Measurements from ENCODE around the gene OTOGL. TPM values are rescaled to one million over a fixed set of nuclear protein-coding genes. Genes with fewer than 3 reads are reported as not detected.

OTOGL gene
- total RNA-seq, 2 donors from 2014 or later: 0.24 to 0.46 TPM

DNA sequence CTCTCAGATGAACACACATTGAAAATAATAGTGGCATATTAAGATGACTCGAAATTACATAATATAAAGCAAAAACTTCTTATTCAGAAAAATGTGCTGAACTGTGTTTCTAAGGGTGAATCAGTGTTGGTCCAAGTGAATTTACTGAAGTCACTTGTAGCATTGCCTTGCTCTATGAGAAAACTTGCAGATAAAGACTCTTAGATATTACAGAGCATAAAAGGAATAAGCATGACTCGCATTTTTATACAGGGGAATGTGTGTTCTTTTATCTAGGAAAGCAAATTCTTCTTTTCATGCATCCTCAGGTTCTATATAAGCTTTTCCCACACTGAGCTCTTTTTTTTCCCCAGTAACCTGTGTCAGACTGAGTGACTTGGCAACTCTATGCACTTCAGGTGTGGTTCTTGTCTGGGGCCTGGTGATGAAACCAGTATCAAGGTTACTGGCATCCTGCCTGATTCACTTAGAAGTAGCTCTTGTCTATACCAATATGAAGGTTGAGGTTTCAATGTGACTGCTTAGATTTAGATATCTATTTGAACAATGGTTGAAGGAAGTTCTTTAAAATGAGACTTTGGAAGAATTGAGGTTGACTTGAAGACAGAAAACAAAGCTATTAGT lies 76.1 kb downstream of the OTOGL start:
- DNase-seq (ENCODE audit: low spot score): no peak
- intact Hi-C loops (cut with DNase I): no loop called here

DNA sequence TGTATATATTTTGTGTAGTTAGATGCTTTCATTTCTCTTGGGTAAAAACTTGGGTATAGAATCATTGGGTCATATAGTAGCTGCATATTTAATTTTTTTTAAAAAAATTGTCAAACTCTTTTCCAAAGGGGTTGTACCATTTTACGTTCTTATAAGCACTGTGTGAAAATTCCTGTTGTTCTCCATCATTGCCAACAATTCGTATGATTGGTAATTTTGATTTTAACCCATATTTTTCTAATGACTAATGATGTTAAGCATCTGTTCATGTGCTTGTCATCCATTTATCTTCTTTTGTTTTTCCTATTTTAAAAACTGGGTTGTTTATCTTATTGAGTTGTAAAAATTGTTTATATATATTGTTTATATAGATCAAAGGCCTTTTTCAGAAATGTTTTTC lies 77.4 kb downstream of the OTOGL start:
- DNase-seq (ENCODE audit: low spot score): no peak
- intact Hi-C loops (cut with DNase I): no loop called here

DNA sequence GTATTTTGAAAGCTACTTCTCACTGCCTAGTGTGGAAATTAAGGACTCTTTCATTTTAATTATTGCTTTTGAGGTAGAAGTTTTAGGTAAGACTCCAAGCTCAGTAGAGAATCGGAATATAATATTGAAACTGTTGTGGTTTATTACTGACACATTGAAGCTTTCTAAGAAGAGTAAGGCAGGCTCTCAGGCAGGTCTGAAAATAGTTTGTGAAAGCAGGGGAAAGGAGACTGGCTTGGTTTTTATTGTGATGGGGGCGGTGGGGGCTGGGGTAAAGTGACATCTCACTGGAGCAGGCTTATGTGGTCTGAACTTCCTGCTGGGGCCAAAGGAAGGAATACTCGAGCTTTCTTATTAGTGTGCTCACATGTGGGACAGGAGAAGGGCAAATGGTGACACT lies 79.5 kb downstream of the OTOGL start:
- intact Hi-C loops (cut with DNase I): no loop called here
- no peak for DNase-seq (ENCODE audit: low spot score)

DNA sequence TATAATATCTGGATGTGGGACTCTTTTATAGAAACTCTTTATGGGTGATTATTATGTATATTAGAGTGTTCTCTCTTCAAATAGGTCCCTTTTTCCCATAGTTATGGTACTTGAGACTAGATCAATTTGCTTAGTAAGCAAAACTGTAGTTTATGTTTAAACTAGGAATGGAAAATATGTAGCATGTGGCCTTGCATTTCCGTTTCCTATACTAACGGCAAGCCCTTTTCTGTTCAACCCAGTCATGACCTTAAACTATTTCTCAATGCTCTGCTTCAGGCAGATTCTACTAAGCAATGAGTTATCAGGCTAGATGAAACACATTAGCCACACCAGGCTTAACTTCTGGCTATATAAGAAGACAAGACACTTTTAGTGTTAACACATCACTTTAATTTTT lies 84.6 kb downstream of the OTOGL start:
- intact Hi-C loops (cut with DNase I): loop anchor here in 1 of 2 donors (5.0 to 10.0 kb wide), 2 partner anchors 149 to 247 kb away; partner anchors contain the start of gene PPP1R12A

DNA sequence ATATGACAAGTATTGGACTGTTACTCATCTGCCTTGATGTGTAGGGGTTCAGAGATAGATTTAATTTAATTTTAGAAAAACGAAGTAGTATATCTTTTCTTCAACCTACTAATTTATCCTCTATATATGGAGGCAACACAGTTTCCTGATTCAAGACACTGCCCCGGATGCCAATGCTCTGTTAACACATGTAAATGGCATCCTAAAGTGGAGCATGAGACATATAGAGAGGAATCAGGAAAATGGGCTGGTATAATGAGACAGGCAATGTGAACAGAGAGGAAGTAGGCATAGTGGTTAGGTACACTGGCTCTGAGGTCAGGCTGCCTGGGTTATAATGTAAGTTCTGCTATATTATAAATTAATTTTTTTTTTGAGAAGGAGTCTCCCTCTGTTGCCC lies 85.6 kb downstream of the OTOGL start:
- no peak for DNase-seq (ENCODE audit: low spot score)
- intact Hi-C loops (cut with DNase I): loop anchor here in 1 of 2 donors (5.0 to 10.0 kb wide), 2 partner anchors 150 to 248 kb away; partner anchors contain the start of gene PPP1R12A

More for the DNA sequence above, 84.6 kb downstream of the OTOGL start:
- no peak for DNase-seq (ENCODE audit: low spot score)

DNA sequence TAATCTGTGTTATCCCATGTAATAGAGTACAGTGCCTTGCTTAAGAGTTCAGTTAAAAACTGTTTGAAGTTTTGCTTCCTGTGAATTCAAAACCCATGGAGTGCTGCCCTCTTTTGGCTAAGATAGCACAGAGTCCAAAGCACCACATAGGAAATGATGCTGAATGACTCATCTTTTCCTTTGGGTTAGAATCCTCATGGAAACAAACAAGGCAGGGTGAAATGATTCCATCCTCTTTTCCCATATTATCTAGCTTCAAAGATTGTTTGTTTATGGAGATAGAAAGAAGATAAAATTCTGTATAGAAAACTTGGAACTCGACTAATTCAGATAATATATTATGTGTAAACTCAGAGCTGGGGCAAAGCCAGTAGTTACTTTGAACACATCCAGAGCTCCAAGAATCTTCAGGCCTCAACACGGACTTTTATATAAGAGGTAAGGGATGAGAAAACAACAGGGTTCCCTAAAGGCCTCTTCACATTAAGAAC lies 87.4 kb downstream of the OTOGL start:
- intact Hi-C loops (cut with DNase I): loop anchor here in 1 of 2 donors (10.0 kb wide), 1 partner anchor 152 kb away; no protein-coding TSS in a partner anchor
- DNase-seq (ENCODE audit: low spot score): no peak

DNA sequence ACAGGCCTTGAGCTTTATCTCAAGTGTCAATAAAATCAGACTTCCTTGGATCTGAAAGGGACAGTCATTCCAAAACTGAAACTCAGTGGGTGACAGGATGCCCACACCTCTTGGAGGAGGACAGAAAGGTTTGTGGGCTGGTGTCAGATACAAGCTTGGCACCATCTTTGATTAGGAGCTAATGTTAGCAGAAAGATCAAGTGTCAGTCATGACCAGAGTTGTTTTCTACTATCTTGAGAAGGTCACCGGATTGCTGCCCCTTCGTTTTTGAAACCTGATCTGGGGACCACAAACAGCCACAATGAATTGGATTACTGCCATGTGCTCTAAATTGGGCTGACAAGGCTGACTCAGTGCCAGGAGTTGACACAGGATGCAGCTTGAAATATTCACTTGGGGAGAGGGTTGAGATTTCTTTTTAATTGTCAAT lies 88.3 kb downstream of the OTOGL start:
- DNase-seq (ENCODE audit: low spot score): no peak
- intact Hi-C loops (cut with DNase I): loop anchor here in 1 of 2 donors (10.0 kb wide), 1 partner anchor 153 kb away; no protein-coding TSS in a partner anchor

DNA sequence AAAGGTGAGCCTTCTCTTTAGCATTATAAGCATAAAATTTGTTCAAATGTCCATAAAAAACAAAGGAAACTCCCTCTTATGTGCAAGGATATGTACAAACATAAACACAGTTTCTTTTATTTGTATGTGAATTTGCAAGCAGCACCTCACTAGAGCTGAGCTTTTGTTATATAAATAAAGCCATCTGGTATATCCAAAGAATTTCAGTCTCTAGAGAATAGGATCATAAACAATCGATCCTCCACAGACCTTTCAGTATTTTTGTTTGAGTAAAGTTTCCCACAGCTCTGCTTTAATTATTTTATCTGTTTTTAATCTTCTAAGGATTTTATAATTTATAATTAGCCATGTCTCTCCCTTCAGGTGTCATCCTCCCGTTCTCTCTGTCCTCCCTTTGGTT lies 89.2 kb downstream of the OTOGL start:
- intact Hi-C loops (cut with DNase I): loop anchor here in 1 of 2 donors (10.0 kb wide), 1 partner anchor 154 kb away; no protein-coding TSS in a partner anchor
- no peak for DNase-seq (ENCODE audit: low spot score)

DNA sequence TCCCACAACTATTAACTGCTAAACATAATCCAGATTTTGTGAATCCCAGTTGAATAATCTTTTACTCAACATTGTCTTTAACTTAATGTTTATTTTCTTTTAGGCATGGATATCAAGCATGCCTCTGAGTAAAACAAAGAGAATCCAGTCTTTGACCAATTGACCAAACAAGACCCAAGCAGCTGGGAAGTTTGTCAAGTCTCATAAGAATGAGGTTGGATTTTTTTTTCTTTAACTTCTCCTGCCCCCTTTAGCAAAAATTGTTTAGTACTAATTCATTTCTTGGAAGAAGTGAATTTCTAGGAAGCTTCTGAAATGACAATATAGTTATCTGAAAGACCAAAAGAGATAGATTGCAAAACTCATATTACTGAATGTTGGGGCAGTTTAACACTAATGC lies 89.9 kb downstream of the OTOGL start:
- DNase-seq (ENCODE audit: low spot score): no peak
- intact Hi-C loops (cut with DNase I): loop anchor here in 1 of 2 donors (10.0 kb wide), 1 partner anchor 154 kb away; no protein-coding TSS in a partner anchor

DNA sequence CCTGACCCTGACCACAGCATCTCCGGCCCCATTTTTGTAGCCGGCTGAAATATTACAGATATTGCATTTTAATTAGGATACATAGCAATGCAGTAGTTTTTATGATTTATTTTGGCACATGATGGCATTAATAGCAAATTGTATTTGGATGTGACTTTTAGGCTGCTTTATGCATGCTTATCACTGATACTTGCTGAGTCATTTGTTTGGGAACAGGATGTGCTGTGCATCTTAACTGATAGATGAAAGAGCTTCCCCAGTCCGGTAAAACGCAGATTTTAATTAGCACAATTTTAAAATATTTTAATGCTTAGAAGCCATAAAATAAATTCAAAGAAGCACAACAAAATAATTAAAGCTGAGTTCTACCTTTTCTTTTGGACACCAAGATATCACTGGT lies 90.7 kb downstream of the OTOGL start:
- no peak for DNase-seq (ENCODE audit: low spot score)
- intact Hi-C loops (cut with DNase I): loop anchor here in 1 of 2 donors (5.0 kb wide), 1 partner anchor 82 kb away; no protein-coding TSS in a partner anchor

DNA sequence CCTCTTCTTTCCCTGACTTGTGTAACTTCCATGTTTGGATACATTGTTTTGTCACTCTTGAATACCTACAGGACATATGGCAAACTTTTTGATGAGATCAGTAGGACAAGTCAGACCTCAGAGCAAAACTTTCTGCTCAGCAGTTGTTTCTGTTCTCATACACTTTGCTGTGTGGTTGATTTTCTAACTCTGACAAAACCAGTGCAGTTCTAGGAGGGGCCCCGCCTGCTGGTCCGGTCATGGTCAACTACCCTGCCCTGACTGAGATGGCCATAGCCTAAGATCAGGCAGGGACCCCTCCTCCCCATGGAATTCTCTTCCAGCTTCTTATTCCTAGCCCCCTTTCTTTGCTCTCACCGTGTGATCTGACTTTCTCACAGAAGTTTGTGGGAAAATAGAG lies 92.8 kb downstream of the OTOGL start:
- intact Hi-C loops (cut with DNase I): loop anchor here in 1 of 2 donors (5.0 kb wide), 1 partner anchor 80 kb away; no protein-coding TSS in a partner anchor
- no peak for DNase-seq (ENCODE audit: low spot score)

DNA sequence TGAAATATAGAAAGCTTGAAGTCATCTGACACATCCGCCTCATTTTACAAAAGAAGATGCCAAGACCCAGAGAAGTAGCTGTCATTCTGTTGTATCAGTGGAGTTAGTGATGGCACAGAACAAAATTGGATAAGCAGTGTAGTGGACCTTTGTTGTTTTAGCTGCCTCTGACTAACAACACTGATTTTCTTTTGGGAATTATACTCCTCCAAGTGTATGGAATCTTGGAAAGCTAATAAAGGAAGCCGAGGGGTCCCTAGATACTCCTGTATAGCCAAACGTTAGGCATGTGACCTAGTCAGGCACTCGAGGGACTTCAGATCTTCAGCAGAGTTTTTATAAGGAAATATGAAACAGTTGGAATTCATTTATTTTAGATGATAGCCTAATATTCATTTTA lies 94.5 kb downstream of the OTOGL start:
- no peak for DNase-seq (ENCODE audit: low spot score)
- intact Hi-C loops (cut with DNase I): loop anchor here in 1 of 2 donors (5.0 kb wide), 1 partner anchor 78 kb away; no protein-coding TSS in a partner anchor

DNA sequence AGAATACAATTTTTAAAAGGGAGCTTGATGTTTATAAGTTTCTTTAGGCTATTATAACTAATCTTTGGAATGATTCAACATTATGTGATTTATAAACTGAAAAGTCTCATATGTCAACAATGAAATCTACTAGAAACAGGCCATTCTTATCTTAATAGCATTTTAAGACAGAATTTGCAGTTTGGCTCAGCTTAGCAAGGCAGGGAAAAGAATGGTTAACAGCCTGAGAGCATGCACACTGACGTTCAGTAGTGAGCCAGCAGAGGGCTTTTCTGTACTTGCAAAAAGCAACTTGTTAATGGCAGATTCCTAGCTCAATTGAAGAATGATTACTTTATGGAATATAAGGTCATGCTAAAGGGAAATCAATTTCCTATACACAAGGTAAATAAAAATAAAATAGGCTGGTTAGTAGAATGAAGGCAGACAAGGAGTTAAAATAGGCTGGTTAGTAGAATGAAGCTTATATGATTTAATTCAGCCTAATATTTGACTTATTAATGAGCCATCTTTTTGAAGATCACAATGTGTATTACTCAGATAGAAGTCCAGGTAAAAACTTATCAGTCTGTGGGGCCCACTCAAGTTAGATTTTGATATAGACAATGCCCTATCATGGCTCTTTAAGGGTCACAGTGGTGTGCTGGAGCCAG lies 95.9 kb downstream of the OTOGL start:
- intact Hi-C loops (cut with DNase I): no loop called here
- DNase-seq (ENCODE audit: low spot score): no peak

DNA sequence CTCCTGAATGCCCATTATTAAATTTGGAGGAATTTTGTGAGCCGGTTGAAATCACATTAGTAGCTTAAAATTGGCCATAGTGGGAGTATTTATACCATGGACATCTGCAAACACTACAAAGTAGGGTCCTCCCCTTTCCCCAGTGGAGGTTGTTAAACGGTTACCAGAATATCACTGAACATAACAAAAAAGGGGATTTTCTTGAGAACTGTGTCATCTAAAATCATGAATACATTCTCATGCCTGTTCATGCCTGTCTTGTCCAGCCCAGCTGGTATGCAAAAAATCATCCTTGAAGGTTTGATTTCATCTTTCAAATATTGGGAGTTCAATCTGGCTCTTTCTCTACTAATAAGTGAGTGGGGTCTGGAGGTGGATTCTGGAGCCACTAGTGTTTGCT lies 96.4 kb downstream of the OTOGL start:
- DNase-seq (ENCODE audit: low spot score): no peak
- intact Hi-C loops (cut with DNase I): no loop called here

DNA sequence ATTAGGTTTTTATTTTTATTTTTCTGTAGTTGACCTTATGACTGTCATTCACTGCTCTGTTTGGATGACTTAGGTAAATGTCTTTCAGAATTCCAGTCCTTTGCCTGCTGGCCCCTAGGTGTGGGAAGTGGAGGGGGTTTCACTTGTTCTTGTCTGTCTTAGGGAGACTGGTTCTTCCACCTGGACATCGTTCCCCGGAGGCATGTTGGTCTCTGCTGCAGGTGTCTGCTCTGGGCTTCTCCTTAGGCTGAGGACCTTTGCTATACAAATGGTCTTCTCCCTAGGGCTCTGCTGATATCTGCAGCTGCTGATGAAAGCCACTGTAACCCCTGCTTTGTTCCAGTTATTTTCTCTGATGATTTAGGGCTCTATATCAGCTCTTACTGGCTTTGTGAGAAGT lies 97.1 kb downstream of the OTOGL start:
- intact Hi-C loops (cut with DNase I): no loop called here
- no peak for DNase-seq (ENCODE audit: low spot score)

DNA sequence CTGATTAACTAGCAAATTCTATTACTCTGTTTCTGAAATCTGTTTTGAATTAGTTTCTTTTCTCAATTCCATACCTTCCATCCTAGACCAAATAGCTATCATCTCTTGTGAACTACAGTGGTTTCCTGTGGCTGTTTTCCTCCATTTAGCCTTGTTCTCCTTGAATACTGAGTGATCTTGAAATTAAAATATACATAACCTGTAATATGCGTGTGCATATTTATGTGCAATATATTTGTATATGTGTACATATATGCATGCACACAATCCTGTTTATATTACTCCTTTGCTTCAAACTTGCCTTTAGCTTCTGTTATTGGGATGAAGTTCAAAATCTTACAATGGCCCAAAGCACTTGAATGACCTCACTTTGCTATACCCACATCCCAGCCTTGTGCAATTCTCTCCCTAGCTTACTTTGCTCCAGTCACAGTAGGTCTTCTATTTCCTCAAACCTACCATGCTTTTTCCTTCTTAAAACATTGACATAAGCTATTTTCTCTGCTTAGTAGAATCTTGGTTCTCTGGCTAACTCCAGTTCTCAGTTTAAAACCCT lies 99.5 kb downstream of the OTOGL start:
- intact Hi-C loops (cut with DNase I): no loop called here

DNA sequence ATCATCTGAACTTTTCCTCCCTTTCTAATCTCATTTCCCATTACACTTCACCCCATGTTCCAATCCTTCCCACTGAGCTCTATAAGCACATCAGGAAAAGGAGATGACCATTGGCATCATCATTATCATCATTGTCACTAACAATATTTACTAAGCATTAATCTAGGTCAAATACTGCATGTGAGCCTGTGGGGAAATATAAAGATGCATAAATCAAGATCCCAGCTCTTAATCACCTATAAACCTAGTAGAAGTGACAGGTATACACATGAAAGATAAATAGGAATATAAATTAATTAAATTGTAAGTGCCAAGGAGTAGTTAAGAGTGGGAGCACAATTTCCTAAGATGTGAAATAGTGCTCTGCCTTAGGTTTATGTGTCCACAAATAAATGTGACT lies 100.6 kb downstream of the OTOGL start:
- intact Hi-C loops (cut with DNase I): no loop called here
- no peak for DNase-seq (ENCODE audit: low spot score)

More for the DNA sequence above, 99.5 kb downstream of the OTOGL start:
- no peak for DNase-seq (ENCODE audit: low spot score)

DNA sequence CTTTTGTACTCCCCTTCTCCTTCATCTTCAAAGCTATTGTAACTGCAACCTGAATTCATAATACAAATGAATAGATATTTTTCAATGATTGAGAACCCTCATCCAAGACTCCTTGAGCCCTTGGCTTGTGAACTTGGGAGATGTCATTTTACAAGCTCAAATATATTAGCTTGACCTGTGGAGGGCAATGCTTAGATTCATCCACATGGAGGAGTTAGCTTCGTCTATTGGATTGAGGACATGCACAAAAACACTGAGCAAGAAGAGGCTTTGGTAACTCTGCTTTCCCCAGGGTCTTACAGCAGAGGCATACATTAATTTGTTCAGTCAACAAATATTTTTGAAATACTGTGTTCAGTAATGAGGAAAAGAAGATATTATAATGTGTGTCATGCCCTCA lies 101.1 kb downstream of the OTOGL start:
- intact Hi-C loops (cut with DNase I): no loop called here

DNA sequence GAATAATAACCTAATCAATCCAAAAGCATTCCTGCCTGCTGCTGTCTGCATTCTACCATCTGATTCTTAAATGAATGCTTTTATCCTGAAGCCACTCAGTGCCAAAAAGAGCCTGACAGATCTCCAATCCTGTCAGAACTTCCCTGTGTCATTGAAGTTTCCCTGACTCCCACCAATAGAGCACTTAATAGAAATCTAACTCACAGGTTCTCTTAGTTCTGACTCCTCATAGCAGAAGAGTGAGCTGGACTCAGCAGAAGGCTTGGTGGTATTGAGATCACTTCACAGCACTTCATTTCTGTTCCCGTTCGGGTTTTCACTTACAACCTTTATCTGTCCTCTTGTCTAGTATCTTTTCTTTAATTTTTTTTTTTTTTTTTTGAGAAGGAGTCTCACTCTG lies 102.6 kb downstream of the OTOGL start:
- intact Hi-C loops (cut with DNase I): no loop called here
- DNase-seq (ENCODE audit: low spot score): no peak

More for the DNA sequence above, 101.1 kb downstream of the OTOGL start:
- no peak for DNase-seq (ENCODE audit: low spot score)

DNA sequence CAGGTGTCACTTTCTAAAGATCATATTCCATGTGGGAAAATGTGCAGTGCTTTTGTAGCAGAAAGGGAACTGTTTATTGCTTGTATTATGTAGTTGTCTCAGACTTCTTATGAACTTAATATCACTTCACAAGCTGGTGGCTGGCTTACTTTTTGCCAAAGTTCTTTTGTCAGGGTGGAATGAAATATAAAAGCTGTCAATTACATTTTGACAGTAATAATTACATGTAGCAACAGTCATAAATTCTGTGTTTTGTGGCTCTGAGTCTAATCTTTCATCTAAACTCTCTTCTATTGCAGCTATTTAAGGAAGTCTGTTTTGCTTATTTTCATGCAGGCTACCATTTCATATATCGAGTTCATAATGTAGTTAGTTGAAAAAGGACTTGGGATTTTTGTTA lies 106.6 kb downstream of the OTOGL start:
- intact Hi-C loops (cut with DNase I): no loop called here
- DNase-seq (ENCODE audit: low spot score): no peak
